HUES64 (cell line): ENCODE measurements around the gene ARFGAP3.

Experiments
- H3K27ac ChIP-seq: 2 replicates; pipeline ENCODE4 v1.7.0; 2013; ENCODE audit warnings: low read depth, low read length, inconsistent platforms
- H3K27me3 ChIP-seq: 2 replicates; pipeline ENCODE4 v1.6.1; 2013; ENCODE audit warnings: mild to moderate bottlenecking, low read length; ENCODE audit not compliant: insufficient read depth
- H3K36me3 ChIP-seq: 2 replicates; pipeline ENCODE4 v1.6.1; 2013; ENCODE audit warnings: mild to moderate bottlenecking, low read length; ENCODE audit not compliant: insufficient read depth
- H3K4me1 ChIP-seq: 2 replicates; pipeline ENCODE4 v1.6.1; 2013; ENCODE audit warnings: mild to moderate bottlenecking, low read length, moderate library complexity; ENCODE audit not compliant: insufficient read depth
- H3K4me3 ChIP-seq: 2 replicates; pipeline ENCODE4 v1.5.1; 2013; ENCODE audit warnings: mild to moderate bottlenecking, low read length, moderate library complexity
- H3K9ac ChIP-seq: 2 replicates; pipeline ENCODE4 v1.6.1; 2013; ENCODE audit warnings: mild to moderate bottlenecking, low read depth, low read length
- H3K9me3 ChIP-seq: 2 replicates; pipeline ENCODE4 v1.6.1; 2013; ENCODE audit warnings: low read depth, low read length; ENCODE audit not compliant: insufficient read depth
- WGBS: fragments of 150-250, 120-280 bp; methylation state at CpG from one replicate; pipeline ENCODE4 v1.1.7; 2013; ENCODE audit warnings: missing lambda C conversion rate; 5-methylcytosine and 5-hydroxymethylcytosine counted together

ARFGAP3 gene

DNA sequence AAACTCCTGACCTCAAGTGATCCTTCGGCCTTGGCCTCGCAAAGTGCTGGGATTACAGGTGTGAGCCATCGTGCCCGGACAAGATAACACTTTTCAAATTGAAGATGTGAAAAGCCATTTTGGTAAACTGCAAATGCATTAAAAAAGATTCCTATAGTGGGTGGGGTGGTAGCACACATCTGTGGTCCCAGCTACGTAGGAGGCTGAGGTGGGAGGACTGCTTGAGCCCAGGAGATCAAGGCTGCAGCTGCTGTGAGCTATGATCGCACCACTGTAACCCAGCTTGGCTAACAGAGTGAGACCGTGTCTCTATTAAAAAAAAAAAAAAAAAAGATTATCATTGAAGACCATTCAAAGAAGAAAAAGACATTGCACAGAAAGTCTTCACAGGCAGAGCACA, 16.9 kb upstream of the ARFGAP3 start:
- no peaks in the 10 kb centered on the region for H3K9me3 ChIP-seq
- H3K27me3 ChIP-seq, result no peaks in the 10 kb centered on the region
- 91% methylated on average over 6 of the region's 7 CpGs for WGBS
- H3K4me3 ChIP-seq, result no peak overlapping the region
- peaks cover 84% of the 10 kb centered on the region for H3K36me3 ChIP-seq
- no peaks in the 10 kb centered on the region for H3K4me1 ChIP-seq
- no peak overlapping the region for H3K9ac ChIP-seq
- no peak overlapping the region for H3K27ac ChIP-seq

DNA sequence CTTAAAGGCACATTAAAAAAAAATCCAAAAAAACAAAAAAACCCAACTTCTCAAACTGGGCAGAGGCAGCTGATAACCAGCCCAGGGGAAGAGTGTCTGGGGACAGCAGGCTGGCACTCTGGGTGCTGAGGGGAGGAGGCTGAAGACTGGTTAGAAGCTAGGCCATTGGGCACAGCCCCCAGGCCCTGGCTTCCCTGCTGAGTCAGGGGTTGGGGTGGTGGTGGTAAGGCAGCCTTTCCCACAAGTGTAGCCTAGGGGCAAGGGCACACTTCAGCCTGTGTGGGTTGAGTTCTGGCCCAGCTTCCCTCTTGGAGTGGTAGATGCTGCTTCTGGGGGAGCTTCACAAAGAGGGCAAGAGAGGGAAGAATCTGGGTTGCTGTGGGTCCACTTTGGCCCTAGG, 16.3 kb upstream of the ARFGAP3 start:
- H3K4me3 ChIP-seq, result no peak overlapping the region
- H3K9me3 ChIP-seq, result no peaks in the 10 kb centered on the region
- no peak overlapping the region for H3K27ac ChIP-seq
- peaks cover 78% of the 10 kb centered on the region for H3K36me3 ChIP-seq
- H3K9ac ChIP-seq, result no peak overlapping the region
- no peaks in the 10 kb centered on the region for H3K27me3 ChIP-seq
- H3K4me1 ChIP-seq, result no peaks in the 10 kb centered on the region

DNA sequence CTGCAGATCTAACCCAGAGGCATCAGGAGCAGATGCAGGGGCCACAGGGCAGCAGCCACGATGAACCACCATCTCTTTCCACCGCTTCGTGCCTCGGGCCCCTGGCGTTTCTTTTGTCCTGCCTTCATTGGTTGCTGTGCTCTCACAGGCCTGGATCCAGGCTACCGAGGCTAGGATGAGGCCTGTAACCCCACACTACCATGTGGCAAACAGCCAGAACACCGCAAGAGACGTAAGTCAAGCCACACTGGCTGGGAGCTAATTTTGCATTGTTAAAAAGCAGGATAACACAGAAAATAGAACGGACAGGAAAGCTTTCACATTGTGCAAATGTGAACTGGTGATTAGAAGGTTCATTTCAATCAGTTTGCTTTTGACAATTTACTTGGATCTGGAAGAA, 15.7 kb upstream of the ARFGAP3 start:
- Histone ChIP-seq H3K36me3 (peaks cover 72% of the 10 kb centered on the region), H3K27ac (no peak overlapping the region), H3K4me3 (no peak overlapping the region), H3K4me1 (no peaks in the 10 kb centered on the region), H3K9me3 (no peaks in the 10 kb centered on the region), H3K9ac (no peak overlapping the region), H3K27me3 (no peaks in the 10 kb centered on the region)
- WGBS, result 94% methylated on average over 9 of the region's 9 CpGs

DNA sequence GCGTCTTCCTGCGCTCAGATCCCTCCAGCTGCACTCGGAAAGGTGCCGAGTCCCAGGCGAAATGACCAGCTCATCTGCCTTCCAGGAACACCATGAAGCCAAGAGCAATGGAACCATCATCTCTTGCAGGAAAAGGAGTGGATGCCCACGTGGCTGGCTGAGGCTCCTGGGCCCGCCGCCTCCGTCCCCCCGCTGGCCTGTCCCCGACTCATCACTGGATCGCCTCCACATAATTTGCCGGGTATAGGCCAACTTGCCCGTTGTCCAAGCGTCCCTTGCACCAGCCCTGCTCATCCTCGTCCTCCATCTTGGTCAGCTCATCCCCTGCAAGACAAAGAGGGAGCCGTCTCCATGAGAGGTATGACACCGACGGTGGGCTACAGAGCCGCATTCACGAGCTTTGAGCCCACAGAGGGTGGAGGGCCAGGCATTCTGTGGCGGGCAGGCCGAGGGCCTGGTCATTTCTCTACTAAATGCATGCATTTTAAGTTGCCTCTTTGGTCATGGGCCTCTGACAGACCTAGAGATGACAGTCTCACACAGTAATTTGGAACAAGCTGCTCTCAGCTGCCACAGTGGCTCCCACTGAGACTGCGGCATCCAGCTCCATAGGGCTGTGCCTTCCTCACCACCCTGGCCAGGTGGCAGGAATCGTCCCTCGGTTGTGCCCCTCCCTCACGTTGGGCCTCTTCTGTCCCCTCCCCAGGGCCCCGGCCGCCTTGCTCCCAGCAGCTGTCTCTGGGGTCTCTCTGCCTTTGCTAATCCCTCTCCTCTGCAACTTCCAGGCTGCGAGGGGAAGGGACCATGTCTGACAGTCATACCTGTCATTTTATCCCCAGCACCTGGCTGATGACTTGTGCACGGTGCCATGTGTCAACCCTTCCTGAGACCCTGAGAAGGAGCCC, 14.3 kb upstream of the ARFGAP3 start:
- H3K27me3 ChIP-seq, result no peaks in the 10 kb centered on the region
- H3K9ac ChIP-seq, result no peak overlapping the region
- H3K4me1 ChIP-seq, result no peaks in the 10 kb centered on the region
- peaks cover 58% of the 10 kb centered on the region for H3K36me3 ChIP-seq
- WGBS, result 92% methylated on average over 31 of the region's 31 CpGs
- H3K27ac ChIP-seq, result no peak overlapping the region
- H3K4me3 ChIP-seq, result no peak overlapping the region
- no peaks in the 10 kb centered on the region for H3K9me3 ChIP-seq

DNA sequence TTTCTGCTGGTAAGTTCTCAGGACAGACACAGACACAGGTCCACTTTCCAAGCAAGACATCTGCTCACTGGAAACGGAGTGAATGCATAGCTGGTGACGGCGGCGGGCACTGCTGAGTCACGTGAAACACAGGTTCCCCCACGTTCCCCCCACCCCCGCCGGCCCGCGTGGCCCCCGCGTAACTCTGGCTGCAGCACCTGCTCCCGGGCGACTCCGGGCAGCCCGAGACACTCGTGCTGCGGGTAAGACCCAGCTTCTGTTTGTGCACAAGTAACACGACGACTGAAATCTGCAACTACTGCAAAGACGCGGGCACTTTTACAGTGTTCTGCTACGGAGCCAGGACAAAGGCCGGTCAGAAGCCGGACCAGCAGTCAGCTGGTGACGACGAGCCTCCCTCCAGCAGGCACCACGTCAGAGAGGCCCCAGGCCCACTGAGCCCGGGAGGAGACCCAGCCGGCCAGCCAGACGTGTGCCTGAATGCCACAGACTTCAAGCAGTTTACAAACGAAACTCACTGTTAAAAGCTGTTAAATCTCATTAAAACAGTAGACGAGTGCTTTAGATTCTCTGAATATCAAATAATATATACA, 12.9 kb upstream of the ARFGAP3 start:
- 92% methylated on average over 33 of the region's 33 CpGs for WGBS
- Histone ChIP-seq H3K27ac (no peak overlapping the region), H3K9ac (no peak overlapping the region), H3K4me1 (no peaks in the 10 kb centered on the region), H3K9me3 (no peaks in the 10 kb centered on the region), H3K4me3 (no peak overlapping the region), H3K36me3 (peaks cover 45% of the 10 kb centered on the region), H3K27me3 (no peaks in the 10 kb centered on the region)

DNA sequence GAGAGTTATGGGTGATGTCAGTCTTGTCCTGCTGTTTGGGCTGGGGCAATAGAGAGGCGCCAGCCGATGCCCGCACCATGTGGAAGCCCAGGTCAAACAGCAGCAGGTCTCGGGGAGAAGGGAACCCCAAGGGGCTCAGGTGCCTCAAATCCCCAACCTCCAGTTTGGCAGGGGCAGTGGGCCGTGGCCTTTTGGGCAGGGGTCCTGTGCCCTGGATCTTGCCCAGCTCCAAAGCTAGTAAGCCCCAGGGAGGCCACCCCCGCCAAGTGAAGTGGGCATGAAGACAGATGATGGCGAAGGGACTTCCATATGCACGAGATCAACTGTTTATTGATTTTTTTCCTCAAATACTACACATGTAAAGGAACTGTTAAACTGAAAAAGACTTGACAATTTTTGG, 12.4 kb upstream of the ARFGAP3 start:
- Histone ChIP-seq H3K36me3 (peaks cover 42% of the 10 kb centered on the region), H3K9me3 (no peaks in the 10 kb centered on the region), H3K4me1 (no peaks in the 10 kb centered on the region), H3K27me3 (no peaks in the 10 kb centered on the region), H3K9ac (no peak overlapping the region), H3K27ac (no peak overlapping the region), H3K4me3 (no peak overlapping the region)
- 91% methylated on average over 8 of the region's 8 CpGs for WGBS

DNA sequence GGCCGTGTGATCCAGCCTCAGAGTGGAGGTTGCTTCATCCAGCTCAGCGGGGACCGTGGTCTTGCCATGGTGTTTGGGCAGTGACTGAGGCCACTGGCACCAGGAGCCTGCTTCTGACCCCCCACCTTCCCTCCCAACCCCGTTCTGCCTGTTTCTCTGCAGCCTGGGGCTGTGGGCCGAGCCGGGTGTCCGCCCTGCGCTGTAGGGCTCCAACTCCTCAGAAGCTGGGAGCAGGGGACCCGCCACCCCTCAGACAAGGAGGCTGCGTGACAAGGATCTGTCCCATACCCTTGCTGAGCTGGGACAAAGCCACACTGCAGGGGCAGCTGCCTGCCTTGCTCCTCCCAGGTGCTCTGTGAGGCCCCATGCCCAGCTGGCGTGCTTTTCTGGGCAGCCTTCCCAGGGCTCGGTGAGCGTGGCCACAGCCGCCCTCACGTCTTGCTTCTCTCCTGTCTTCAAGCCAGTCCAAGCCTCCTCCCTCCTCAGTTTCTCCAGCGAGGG, 11.7 kb upstream of the ARFGAP3 start:
- Histone ChIP-seq H3K4me3 (no peak overlapping the region), H3K27ac (no peak overlapping the region), H3K27me3 (no peaks in the 10 kb centered on the region), H3K36me3 (peaks cover 35% of the 10 kb centered on the region), H3K4me1 (no peaks in the 10 kb centered on the region), H3K9me3 (no peaks in the 10 kb centered on the region), H3K9ac (no peak overlapping the region)
- WGBS, result 97% methylated on average over 16 of the region's 16 CpGs

DNA sequence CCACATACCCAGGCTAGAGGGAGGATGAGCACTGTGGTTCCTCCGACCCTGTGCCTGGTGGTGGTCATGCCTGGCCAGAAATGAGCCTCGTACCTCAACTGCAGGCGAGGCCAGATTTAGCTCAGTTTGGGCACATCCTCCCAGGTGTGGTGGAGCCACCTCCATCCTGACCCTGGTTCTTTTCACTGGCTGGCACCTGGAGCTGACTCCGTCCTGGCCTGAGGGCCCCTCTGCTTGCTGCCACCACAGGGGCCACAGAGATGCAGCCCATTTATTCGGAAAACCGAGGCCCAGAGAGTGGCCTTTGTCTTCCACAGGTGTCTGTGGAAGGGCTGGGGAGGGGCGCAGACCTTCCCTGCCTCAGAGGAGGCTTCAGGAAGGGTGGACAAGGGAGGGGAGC, 9.0 kb upstream of the ARFGAP3 start:
- Histone ChIP-seq H3K27ac (no peak overlapping the region), H3K4me3 (no peak overlapping the region), H3K9ac (no peak overlapping the region), H3K9me3 (no peaks in the 10 kb centered on the region), H3K36me3 (peaks cover 12% of the 10 kb centered on the region), H3K4me1 (no peaks in the 10 kb centered on the region), H3K27me3 (no peaks in the 10 kb centered on the region)
- WGBS, result 88% methylated on average over 7 of the region's 7 CpGs

DNA sequence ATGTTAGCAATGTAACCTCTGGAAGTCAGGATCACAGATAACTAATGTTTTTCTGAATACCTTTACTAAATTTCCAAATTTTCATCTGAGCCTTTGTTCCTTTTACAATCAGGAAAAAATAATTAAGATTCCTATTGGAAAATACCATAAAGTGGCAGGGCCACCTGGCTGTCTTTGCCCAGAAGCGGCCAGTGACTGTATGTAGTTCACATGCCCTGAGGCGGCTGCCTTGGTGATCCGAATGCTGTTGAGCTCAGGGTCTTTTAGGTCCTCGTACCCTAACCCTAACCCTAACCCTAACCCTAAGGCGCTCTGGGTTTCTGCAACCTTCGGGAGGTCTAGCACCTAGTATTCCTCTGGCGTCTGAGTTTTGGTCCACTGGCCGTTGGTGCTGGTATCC, 8.5 kb upstream of the ARFGAP3 start:
- no peaks in the 10 kb centered on the region for H3K27me3 ChIP-seq
- no peaks in the 10 kb centered on the region for H3K4me1 ChIP-seq
- WGBS, result 91% methylated on average over 8 of the region's 8 CpGs
- H3K36me3 ChIP-seq, result peaks cover 6% of the 10 kb centered on the region
- H3K9me3 ChIP-seq, result no peaks in the 10 kb centered on the region
- H3K9ac ChIP-seq, result no peak overlapping the region
- H3K4me3 ChIP-seq, result no peak overlapping the region
- no peak overlapping the region for H3K27ac ChIP-seq

DNA sequence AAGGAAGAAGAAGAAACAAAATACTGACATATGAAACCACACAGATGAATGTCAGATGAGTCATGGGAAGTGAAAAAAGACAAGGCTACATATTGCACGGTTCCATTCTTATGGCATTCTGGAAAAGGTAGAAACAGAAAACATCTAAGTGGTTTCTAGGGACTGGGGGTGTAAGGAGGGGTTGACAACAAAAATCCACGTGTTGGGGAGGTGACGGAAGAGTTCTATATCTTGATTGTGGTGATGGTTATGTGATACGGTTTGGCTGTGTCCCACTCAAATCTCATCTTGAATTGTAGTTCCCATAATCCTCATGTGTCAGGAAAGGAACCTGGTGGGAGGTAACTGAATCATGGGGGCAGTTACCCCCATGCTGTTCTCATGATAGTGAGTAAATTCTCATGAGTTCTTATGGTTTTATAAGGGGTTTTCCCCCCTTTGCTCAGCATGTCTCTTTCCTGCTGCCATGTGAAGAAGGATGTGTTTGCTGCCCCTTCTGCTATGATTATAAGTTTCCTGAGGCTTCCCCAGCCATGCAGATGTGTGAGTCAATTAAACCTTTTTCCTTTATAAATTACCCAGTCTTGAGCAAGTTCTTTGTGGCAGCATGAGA, 6.4 kb upstream of the ARFGAP3 start:
- Histone ChIP-seq H3K4me3 (no peak overlapping the region), H3K9me3 (no peaks in the 10 kb centered on the region), H3K27ac (no peak overlapping the region), H3K9ac (no peak overlapping the region), H3K27me3 (peaks cover 6% of the 10 kb centered on the region; the same call in 1 of the 2 replicates), H3K36me3 (no peaks in the 10 kb centered on the region), H3K4me1 (no peaks in the 10 kb centered on the region)
- 92% methylated on average over 4 of the region's 4 CpGs for WGBS

DNA sequence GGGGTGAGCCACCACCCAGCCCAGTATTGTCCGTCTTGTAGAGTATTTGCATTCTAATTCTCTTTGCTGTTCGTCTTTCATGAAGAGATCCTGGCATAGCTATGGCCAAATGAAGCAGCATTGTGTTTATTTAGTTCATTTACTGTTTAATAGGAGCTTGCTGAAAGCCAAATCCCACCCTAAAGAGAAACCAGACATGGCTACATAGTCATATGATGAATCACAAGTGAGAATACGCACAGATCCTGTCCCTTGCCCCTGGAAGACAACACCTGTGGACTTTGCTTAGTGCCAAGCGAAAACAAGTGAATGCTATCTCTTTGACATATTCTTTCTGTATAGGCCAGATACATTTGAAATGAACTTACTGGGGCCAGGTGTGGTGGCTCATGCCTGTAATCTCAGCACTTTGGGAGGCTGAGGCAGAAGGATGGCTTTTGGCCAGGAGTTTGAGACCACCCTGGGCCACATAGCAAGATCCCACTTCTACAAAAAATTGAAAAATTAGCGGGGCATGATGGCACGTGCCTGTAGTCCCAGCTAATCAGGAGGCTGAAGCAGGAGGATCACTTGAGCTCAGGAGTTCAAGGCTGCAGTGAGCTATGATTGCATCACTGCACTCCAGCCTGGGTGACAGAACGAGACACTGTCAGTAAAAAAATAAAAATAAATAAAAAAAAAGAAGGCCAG, 5.1 kb upstream of the ARFGAP3 start:
- H3K9ac ChIP-seq, result no peak overlapping the region
- H3K27me3 ChIP-seq, result peaks cover 18% of the 10 kb centered on the region
- H3K4me3 ChIP-seq, result no peak overlapping the region
- no peaks in the 10 kb centered on the region for H3K4me1 ChIP-seq
- WGBS, result 89% methylated on average over 7 of the region's 7 CpGs
- H3K36me3 ChIP-seq, result no peaks in the 10 kb centered on the region
- H3K9me3 ChIP-seq, result peaks cover 3% of the 10 kb centered on the region; the same call in 1 of the 2 replicates
- no peak overlapping the region for H3K27ac ChIP-seq
